ENCODE data around the gene MFSD11. TPM values are rescaled to one million over a fixed set of nuclear protein-coding genes. Genes with fewer than 3 reads are reported as not detected.
"Not testable (repeated sequence)": the region's sequence is repeated elsewhere in the genome, so short reads cannot be mapped to it uniquely, and the experiment has no call there.

Gene MFSD11
- total and polyA plus RNA-seq, 9 donors = 9.6 to 26.2 (median 19.6) TPM

GRCh38 chr17:76709077-76709950 is 28.6 kb upstream of the MFSD11 start:
- H3K9me3 ChIP-seq = no peaks in the 10 kb centered on the region

GRCh38 chr17:76709951-76710862 is 27.7 kb upstream of the MFSD11 start:
- H3K9me3 ChIP-seq, H3K27me3 ChIP-seq, H3K36me3 ChIP-seq: not testable (repeated sequence)
- intact Hi-C loops (cut with DNase I) = loop anchor here in 2 of 4 donors (5.0 to 10.0 kb wide), 3 partner anchors 85 to 183 kb away; partner anchors contain the start of gene CYGB (in 1 of the 2)
- peaks cover 18% of the 10 kb centered on the region for H3K4me1 ChIP-seq (ENCODE audit: insufficient read depth)
- H3K27ac ChIP-seq = peak overlapping the region; percentile 77 to 93
- WGBS, 3 donors = 1 to 2% (median 1%) methylated on average over 17 to 49 of the region's 79 CpGs
- DNase-seq = peak in 3 of 5 donors; percentile 56 to 60 (median 59)
- H3K4me3 ChIP-seq = peak overlapping the region; percentile 87

More at GRCh38 chr17:76709077-76709950, 28.6 kb upstream of the MFSD11 start:
- Histone ChIP-seq H3K27me3 (no peaks in the 10 kb centered on the region), H3K4me1 (ENCODE audit: insufficient read depth) (peaks cover 18% of the 10 kb centered on the region), H3K4me3 (peak overlapping the region; percentile 87), H3K27ac (peak overlapping the region; percentile 77 to 93), H3K36me3 (no peaks in the 10 kb centered on the region)
- DNase-seq = peak; percentile 78 to 87 (median 82)
- TF ChIP-seq POLR2A (IDR thresholded peaks at IDR 0.05) (peak; percentile 36), EP300 (IDR thresholded peaks at IDR 0.05) (peak; percentile 45), CTCF (IDR thresholded peaks at IDR 0.05) (no peak)
- whole genome bisulfite sequencing, 3 donors = 9 to 23% (median 10%) methylated on average over 29 of the region's 29 CpGs
- intact Hi-C loops (cut with DNase I) = loop anchor here in 1 of 4 donors (10.0 kb wide), 1 partner anchor 175 kb away; the partner anchor contains the start of gene CYGB

GRCh38 chr17:76710863-76711611 is 26.9 kb upstream of the MFSD11 start, which contains the start of gene MXRA7:
MXRA7 (minus strand) TSS chr17:76710965; CDS start chr17:76710946, 19 bp downstream.
- intact Hi-C loops (cut with DNase I) = loop anchor here in 2 of 4 donors (5.0 to 10.0 kb wide), 2 partner anchors 86 to 184 kb away; no protein-coding TSS in a partner anchor
- Histone ChIP-seq H3K4me1 (ENCODE audit: insufficient read depth) (peaks cover 18% of the 10 kb centered on the region), H3K27ac (peak within 1 kb of the TSS; percentile 83 to 93), H3K27me3 (no peaks in the 10 kb centered on the region), H3K9me3 (no peaks in the 10 kb centered on the region), H3K36me3 (no peaks in the 10 kb centered on the region), H3K4me3 (peak within 1 kb of the TSS; percentile 87)
- peak; percentile 80 to 89 (median 88) for DNase-seq
- TF ChIP-seq EP300 (IDR thresholded peaks at IDR 0.05) = no peak
- TF ChIP-seq POLR2A (IDR thresholded peaks at IDR 0.05) = no peak
- TF ChIP-seq CTCF (IDR thresholded peaks at IDR 0.05) = no peak
- WGBS, 3 donors = 1 to 10% (median 3%) methylated on average over 14 to 45 of the region's 56 CpGs

- 46 to 60% (median 53%) methylated on average over 7 of the region's 7 CpGs for WGBS, 3 donors
- H3K27ac ChIP-seq, H3K36me3 ChIP-seq, H3K4me3 ChIP-seq, H3K27me3 ChIP-seq, H3K9me3 ChIP-seq: not testable (repeated sequence)
- peaks cover 16% of the 10 kb centered on the region for H3K4me1 ChIP-seq (ENCODE audit: insufficient read depth)
- DNase-seq = peak in 2 of 5 donors; percentile 16 to 43
- intact Hi-C loops (cut with DNase I) = loop anchor here in 2 of 4 donors (5.0 to 10.0 kb wide), 2 partner anchors 88 to 185 kb away; no protein-coding TSS in a partner anchor
These were observed 25.6 kb upstream of the MFSD11 start for GRCh38 chr17:76712321-76712720.
